Urothelium cell line (cell line): ENCODE data around the gene PPP1R12A.

Source experiments
- DNase-seq: peaks from one replicate; pipeline ENCODE4 v3.0.0; 2011; ENCODE audit warnings: low spot score, mixed read lengths
- FAIRE-seq: peaks from 2 replicates; lab custom pipeline; 2011; peaks lifted over from hg19 to GRCh38; lab: Jason Lieb, UNC

PPP1R12A gene

GRCh38 chr12:79936670-79937069 lies 1.8 kb upstream of the PPP1R12A start:
- DNase-seq (no peak), FAIRE-seq (no peak)

- DNase-seq (no peak), FAIRE-seq (no peak)
Measured at GRCh38 chr12:79935624-79936345, 888 bp upstream of the PPP1R12A start.

GRCh38 chr12:79934281-79935020 lies 446 bp downstream of the PPP1R12A start:
- FAIRE-seq (no peak), DNase-seq (peak; percentile 12)

- DNase-seq (no peak), FAIRE-seq (no peak)
Measured at GRCh38 chr12:79933532-79934264, 1.2 kb downstream of the PPP1R12A start.

DNA sequence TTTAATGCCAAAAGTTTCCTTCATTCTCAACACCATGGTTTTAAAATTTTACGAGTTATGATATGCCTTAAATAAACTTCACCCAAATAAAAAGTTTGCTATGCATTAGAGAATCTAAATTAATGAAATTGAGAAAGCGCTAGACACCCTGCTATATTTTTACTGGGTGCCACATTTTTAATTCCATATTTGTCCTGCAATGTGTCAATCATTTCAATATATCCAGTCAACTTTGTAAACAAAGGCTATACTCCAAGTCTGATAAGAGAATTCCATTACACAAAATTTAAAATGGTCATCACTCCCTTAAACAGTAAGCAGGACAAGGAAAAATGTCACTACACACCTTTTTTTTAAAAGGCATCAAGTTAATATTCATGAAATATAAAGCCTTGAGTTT lies 1.9 kb downstream of the PPP1R12A start:
- DNase-seq (no peak), FAIRE-seq (no peak)

DNA sequence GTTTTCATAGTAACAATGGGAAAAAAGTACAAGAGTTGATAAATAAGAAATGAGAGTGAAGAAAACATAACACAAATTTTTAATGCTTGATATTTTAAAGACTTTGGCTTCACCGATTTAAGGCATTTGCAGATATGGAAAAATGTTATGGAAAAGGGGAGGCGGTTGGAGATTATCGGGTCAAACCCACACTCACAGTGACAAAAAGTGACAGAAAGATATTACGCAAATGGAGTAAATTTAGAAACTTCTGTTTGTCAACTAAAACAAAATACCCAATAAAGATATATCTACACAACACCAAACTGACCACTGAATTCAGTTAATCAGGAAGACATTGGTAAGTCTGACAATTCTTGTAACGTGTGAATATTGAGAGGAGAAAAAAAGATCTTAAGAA lies 2.5 kb downstream of the PPP1R12A start:
- no peak for FAIRE-seq
- DNase-seq: no peak

- DNase-seq (no peak), FAIRE-seq (no peak)
Measured at GRCh38 chr12:79929065-79929464, 5.8 kb downstream of the PPP1R12A start.

GRCh38 chr12:79927772-79928474 lies 7.0 kb downstream of the PPP1R12A start:
- DNase-seq (no peak), FAIRE-seq (no peak)

DNA sequence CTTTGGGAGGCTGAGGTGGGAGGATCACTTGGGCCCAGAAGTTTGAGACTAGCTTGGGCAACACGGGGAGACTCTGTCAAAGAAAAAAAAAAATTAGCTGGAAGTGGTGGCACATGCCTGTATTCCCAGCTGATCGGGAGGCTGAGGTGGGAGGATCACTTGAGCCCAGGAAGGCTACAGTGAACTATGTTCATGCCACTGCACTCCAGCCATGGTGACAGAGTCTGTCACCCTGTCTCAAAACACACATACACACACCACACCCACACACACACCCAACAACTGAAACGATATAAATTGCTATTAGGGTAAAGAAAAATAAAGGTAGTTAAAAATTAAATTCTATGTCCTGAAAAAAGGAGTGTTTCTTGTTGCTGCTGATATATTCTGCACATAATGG lies 7.9 kb downstream of the PPP1R12A start:
- FAIRE-seq: no peak
- DNase-seq: no peak

GRCh38 chr12:79925492-79925891 lies 9.4 kb downstream of the PPP1R12A start:
- DNase-seq (no peak), FAIRE-seq (no peak)

- FAIRE-seq (no peak), DNase-seq (no peak)
Measured at GRCh38 chr12:79921786-79922185, 13.1 kb downstream of the PPP1R12A start.

DNA sequence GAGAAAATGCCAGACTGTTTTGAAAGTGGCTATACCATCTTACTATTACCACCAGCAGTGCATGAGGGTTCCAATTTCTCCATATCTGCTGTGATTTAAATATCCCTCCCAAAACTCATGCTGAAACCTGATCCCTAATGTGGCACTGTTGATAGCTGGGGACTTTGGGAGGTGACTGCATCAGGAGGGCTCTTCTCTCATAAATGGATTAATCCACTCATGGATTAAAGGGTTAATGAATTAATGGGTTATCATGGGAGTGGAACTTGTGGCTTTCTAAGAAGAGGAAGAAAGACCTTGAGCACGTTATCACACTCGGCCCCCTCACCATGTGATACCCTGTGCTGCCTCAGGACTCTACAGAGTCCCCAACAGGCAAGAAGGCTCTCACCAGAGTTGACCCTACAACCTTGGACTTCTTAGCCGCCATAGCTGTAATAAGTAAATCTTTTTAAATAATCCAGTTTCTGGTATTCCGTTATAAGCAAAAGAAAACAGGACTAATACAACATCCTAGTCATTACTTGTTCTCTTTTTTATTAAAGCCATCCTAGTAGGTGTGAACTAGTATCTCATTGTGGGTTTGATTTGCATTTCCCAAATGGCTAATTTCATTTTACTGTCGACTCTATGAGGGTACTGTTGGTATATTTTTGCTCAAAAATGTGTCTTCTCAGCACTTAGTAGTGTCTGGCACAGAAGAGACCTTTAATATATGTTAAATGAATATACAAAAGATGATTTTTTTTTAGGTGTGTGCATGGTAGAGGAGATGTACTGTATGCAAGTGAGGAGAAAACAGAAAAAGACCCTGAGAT lies 14.3 kb downstream of the PPP1R12A start:
- FAIRE-seq (no peak), DNase-seq (no peak)

DNA sequence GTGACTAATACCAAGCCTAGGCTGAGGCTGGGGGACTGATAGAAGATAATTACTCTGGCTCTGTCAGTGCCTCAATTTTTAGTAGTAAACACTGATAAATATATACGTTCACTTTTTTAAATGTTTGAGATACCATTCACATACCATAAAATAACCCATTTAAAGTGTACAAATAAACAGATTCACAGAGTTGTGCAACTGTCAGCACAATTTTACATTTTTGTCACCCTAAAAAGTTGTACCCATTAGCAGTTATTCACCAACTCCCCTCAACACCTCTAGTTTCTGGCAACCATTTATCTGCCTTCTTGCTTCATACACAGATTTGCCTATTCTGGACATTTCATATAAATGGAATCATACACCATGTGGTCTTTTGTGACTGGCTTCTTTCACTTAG lies 15.1 kb downstream of the PPP1R12A start:
- FAIRE-seq (no peak), DNase-seq (no peak)

- FAIRE-seq (no peak), DNase-seq (no peak)
Measured at GRCh38 chr12:79916826-79917225, 18.1 kb downstream of the PPP1R12A start.

GRCh38 chr12:79911889-79912656 lies 22.8 kb downstream of the PPP1R12A start:
- FAIRE-seq: no peak
- no peak for DNase-seq

DNA sequence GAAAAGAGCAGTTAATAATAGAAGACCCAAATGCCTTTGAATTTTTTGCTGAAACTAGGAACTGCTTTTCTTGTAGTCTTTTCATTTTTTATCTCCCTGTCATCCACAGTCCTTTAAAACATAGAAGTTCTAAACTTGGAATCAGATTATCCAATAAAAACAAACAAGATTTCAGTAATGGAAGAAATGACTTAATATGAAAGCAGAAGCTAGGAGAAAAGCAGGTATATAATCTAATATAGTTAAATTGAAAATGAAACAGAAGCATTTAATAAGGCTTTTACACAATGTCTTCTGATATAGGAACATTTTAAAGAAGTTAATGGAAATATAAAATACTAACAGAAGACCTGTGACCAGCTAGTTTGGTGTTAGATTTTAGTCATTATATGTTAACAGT lies 26.5 kb downstream of the PPP1R12A start:
- DNase-seq (no peak), FAIRE-seq (no peak)

DNA sequence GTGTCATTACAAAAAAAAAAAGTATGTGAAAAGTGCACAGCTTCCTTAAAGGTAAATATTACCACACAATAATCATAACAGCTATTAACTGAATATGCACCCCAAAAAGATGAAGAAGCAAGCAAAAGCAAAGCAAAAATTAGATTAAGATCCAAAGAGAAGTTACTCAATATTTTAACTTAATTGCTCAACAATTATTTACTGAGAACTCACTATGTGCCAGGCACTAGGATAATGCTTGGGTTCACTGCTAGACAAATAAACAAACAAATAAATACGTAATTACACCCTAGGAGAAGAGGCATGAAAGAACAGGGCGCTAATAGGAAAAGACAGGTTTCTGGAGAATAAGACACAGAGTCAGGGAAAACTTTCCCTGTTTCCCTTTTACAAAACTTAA lies 33.4 kb downstream of the PPP1R12A start:
- FAIRE-seq: no peak

DNA sequence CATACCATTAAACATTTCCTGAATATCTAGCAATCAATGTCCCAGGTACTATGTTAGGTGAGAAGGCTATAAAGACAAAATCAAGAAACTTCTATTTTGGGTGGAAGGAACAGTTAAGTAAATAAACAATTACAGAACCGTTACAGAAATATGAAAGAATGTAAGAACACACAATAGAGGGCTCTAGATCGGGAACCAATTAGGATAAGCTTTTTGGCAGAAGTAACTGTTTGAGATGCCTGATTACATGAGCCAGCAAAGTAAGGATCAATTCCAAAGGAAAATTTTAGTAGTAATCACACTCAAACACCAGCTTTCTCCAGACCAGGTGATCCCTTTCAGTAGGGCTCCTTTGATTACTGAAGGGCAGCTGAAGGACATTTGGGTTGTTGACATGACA lies 33.9 kb downstream of the PPP1R12A start:
- no peak for FAIRE-seq
- no peak for DNase-seq

More for the DNA sequence above, 33.4 kb downstream of the PPP1R12A start:
- no peak for DNase-seq

DNA sequence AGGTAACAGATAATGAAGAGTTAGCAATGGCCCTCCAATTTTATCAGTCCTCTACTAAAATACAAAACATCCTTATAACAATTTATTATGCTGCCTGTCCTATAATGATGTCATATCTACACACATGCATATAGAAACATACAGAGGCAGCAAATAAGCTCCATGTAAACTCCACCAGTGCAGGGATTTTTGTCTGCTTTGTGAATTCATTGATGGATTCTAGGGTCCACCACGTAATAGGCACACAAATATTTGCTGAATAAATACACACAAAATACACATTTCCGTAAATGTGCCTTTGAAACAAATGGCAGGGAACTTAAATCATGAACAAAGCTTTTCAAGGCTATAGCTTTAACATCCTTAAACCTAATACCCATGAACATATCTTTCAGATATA lies 34.7 kb downstream of the PPP1R12A start:
- FAIRE-seq (no peak), DNase-seq (no peak)

DNA sequence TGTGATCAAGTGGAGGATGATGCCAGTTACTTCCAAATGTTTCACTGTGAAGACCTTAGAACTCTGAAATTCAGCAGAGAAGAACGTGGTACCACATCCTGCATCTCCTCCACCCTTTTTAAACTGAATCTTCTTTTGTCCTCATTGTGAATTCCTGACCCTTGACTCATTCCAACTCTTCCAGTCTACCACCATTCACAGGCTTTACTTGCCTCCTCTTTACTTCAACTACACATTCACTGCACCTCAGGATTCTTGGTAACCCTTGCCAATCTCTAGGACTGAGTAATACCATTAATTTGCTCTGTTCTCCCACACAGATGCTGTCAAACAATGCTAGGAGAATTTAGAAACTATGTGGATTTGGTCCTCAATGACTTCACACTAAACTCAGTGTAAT lies 37.3 kb downstream of the PPP1R12A start:
- FAIRE-seq (no peak), DNase-seq (peak; percentile 70)
